GM21526 (cell line): Measurements from ENCODE around the gene B3GNT7.
"Not testable (repeated sequence)": the region's sequence is repeated elsewhere in the genome, so short reads cannot be mapped to it uniquely, and the experiment has no call there.

ENCODE experiments used
- ATAC-seq: cut with Tn5 transposase; IDR thresholded peaks from one replicate; pipeline ENCODE4 v1.9.1; 2021; ENCODE audit warnings: moderate library complexity; ENCODE audit not compliant: unreplicated experiment, low FRiP score

Gene B3GNT7

GRCh38 chr2:231399046-231399852, 3.7 kb downstream of the B3GNT7 start:
- ATAC-seq, result no peak

GRCh38 chr2:231399853-231400680, 4.6 kb downstream of the B3GNT7 start:
- no peak for ATAC-seq

DNA sequence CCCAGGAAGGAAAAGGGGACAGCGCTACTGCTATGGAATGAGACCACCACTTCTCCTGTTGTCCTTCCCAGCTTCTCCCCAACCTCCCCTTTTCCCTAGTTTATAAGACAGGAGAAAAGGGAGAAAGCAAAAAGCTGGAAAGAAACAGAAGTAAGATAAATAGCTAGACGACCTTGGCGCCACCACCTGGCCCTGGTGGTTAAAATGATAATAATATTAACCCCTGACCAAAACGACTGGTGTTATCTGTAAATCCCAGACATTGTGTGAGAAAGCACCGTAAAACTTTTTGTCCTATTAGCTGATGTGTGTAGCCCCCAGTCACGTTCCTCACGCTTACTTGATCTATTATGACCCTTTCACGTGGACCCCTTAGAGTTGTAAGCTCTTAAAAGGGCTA, 5.2 kb downstream of the B3GNT7 start:
- ATAC-seq, result not testable (repeated sequence)

- ATAC-seq, result not testable (repeated sequence)
These were observed 5.6 kb downstream of the B3GNT7 start for GRCh38 chr2:231401101-231401500.

DNA sequence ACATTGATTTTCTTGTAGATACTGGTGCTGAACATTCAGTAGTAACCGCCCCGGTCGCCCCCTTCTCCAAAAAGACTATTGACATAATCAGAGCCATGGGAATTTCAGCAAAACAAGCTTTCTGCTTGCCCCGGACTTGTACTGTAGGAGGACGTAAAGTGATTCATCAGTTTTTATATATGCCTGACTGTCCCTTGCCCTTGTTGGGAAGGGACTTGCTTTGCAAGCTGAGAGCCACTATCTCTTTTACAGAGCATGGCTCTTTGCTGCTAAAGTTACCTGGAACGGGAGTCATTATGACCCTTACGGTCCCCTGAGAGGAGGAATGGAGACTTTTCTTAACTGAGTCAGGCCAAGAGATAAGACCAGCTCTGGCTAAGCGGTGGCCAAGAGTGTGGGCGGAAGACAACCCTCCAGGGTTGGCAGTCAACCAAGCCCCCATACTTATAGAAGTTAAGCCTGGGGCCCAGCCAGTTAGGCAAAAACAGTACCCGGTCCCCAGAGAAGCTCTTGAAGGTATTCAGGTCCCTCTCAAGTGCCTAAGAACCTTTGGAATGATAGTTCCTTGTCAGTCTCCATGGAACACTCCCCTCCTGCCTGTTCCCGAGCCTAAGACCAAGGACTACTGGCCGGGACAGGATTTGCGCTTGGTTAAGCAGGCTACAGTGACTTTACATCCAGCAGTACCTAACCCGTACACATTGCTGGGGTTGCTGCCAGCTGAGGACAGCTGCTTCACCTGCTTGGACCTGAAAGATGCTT, 8.1 kb downstream of the B3GNT7 start:
- ATAC-seq, result not testable (repeated sequence)

- ATAC-seq, result not testable (repeated sequence)
These were observed 8.7 kb downstream of the B3GNT7 start for GRCh38 chr2:231404183-231404578.

DNA sequence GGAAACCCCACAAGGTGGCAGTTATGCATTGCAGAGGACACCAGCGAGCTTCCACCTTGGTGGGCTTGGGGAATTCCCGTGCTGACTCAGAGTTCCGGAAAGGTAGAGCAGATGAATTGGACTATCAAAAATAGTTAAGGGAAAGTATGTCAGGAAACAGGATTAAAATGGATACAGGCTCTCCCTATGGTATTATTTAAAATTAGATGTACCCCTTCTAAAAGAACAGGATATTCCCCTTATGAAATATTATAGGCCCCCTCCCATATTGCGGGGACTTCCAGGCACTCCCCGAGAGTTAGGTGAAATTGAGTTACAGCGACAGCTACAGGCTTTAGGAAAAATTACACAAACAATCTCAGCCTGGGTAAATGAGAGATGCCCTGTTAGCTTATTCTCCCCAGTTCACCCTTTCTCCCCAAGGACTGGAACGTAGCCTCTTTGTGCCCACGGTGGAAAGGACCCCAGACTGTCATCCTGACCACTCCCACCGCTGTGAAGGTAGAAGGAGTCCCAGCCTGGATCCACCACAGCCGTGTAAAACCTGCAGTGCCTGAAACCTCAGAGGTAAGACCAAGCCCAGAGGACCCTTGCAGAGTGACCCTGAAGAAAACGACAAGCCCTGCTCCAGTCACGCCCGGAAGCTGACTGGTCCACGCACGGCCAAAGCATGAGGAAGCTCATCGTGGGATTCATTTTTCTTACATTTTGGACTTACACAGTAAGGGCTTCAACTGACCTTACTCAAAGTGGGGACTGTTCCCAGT, 10.3 kb downstream of the B3GNT7 start:
- not testable (repeated sequence) for ATAC-seq

DNA sequence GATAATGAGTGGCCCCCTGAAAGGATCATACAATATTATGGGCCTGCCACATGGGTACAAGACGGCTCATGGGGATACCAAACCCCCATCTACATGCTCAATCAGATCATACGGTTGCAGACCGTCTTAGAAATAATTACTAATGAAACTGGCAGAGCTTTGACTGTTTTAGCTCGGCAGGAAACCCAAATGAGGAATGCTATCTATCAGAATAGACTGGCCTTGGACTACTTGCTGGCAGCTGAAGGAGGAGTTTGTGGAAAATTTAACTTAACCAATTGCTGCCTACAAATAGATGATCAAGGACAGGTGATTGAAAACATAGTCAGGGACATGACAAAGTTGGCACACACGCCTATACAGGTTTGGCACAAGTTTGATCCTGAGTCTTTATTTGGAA, 12.2 kb downstream of the B3GNT7 start:
- ATAC-seq, result not testable (repeated sequence)

DNA sequence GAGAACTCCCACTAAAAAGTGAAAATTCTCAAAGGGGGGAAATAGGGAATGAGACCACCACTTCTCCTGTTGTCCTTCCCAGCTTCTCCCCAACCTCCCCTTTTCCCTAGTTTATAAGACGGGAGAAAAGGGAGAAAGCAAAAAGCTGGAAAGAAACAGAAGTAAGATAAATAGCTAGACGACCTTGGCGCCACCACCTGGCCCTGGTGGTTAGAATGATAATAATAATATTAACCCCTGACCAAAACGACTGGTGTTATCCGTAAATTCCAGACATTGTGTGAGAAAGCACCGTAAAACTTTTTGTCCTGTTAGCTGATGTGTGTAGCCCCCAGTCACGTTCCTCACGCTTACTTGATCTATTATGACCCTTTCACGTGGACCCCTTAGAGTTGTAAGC, 12.8 kb downstream of the B3GNT7 start:
- ATAC-seq, result not testable (repeated sequence)

GRCh38 chr2:231409776-231410175, 14.3 kb downstream of the B3GNT7 start:
- no peak for ATAC-seq

- ATAC-seq, result no peak
These were observed 14.9 kb downstream of the B3GNT7 start for GRCh38 chr2:231410293-231411004.

DNA sequence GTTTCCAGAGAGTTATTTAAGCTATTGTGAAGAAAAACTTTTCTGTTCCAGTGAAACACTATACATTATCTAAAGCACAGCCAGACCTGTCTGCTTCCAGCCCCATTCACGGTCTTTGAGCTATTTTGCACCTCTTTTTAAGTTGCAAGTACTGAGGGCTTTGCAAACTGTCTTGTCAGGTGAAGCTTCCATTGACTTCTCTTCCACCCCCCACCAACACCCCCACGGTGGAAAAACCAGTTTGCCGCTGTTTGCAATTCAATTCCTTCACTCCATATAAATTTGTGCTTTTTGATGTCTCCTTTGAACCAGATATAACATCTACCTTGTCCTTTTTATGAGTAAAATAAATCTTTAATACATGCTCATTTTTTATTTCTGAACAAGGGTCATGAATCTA, 15.7 kb downstream of the B3GNT7 start:
- no peak for ATAC-seq

GRCh38 chr2:231411831-231412617, 16.5 kb downstream of the B3GNT7 start:
- ATAC-seq, result peak; percentile 94

- ATAC-seq, result peak; percentile 3
These were observed 17.1 kb downstream of the B3GNT7 start for GRCh38 chr2:231412618-231412963.

- ATAC-seq, result no peak
These were observed 17.9 kb downstream of the B3GNT7 start for GRCh38 chr2:231413456-231413855.

GRCh38 chr2:231413921-231414476, 18.5 kb downstream of the B3GNT7 start:
- no peak for ATAC-seq

DNA sequence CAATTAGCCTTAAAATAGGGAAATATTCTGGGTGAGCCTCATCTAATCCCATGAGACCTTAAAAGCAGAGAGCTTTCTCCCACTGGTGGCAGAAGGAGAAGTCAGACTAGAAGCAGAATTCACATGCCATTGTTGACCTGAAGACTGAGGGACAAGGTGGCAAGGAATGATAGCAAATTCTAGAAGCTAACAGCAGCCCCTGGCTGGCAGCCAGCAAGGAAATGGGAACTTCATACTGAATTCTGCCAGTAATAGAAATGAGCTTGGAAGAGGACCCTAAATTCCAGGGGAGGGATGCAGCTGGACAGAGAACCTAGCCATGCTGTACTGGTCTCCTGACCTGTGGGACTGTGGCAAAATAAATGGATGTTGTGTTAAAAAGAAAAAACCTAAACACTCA, 19.5 kb downstream of the B3GNT7 start:
- ATAC-seq, result no peak

GRCh38 chr2:231418820-231419640, 23.5 kb downstream of the B3GNT7 start:
- ATAC-seq, result no peak
